SU-DHL-6 (cell line): Measurements from ENCODE around the gene P2RX3.

ENCODE experiments used
- CTCF ChIP-seq: fragments of 200-600 bp; sonication (generic); IDR thresholded peaks from one replicate; pipeline ENCODE4 v1.5.1; 2017; ENCODE audit warnings: antibody characterized with exemption, mild to moderate bottlenecking, low read length, moderate library complexity; ENCODE audit not compliant: insufficient read depth, poor library complexity, severe bottlenecking
- EZH2phosphoT487 ChIP-seq: fragments of 200-600 bp; sonication (generic), shearing (Covaris generic); conservative IDR thresholded peaks from 2 replicates; pipeline ENCODE4 v1.6.1; 2018; ENCODE audit warnings: mild to moderate bottlenecking, antibody characterized with exemption, low read length, moderate library complexity, mixed read lengths

- TF ChIP-seq CTCF (no peak), EZH2phosphoT487 (no peak)
These were observed 14.3 kb upstream of the P2RX3 start for GRCh38 chr11:57323855-57324153.
